HCT116 (cell line): Measurements from ENCODE around the gene ELANE. TPM values are rescaled to one million over a fixed set of nuclear protein-coding genes. Genes with fewer than 3 reads are reported as not detected.

Experiments used
- ATAC-seq: fragments of 200-7000 bp; cut with Tn5 transposase; 2 replicates; pipeline ENCODE4 v1.9.1; 2020; ENCODE audit warnings: mild to moderate bottlenecking, moderate library complexity
- BruUV-seq: library from RNA; stranded (reverse); fragments of 400-500 nt; replicated peaks from 2 replicates; lab custom pipeline; 2021; lab: Mats Ljungman, UMichigan
- CTCF ChIA-PET: fragments of 300-600 bp; sonication (Branson Sonifier 250); formaldehyde crosslinking; loops from one replicate; lab custom pipeline; 2021; ENCODE audit warnings: antibody characterized with exemption; lab: Charles Lee
- POLR2A ChIA-PET: fragments of 300-600, 350-600 bp; sonication (Branson Sonifier 250); formaldehyde crosslinking; loops from one replicate; lab custom pipeline; 2021; ENCODE audit warnings: antibody characterized with exemption; lab: Charles Lee
- RAD21 ChIA-PET, 2 experiments: fragments of 300-600 bp; sonication (Branson Sonifier 250); formaldehyde crosslinking; loops; one replicate each; lab custom pipeline; 2023; ENCODE audit warnings: low total read pairs in 2 of 2; ENCODE audit not compliant: uncharacterized antibody in 2 of 2, unreplicated experiment in 2 of 2, low non-redundant PET in 1 of 2; lab: Charles Lee
- DNase-seq: peaks from one replicate; pipeline ENCODE4 v3.0.0-alpha.2; 2010; ENCODE audit warnings: low read depth, low spot score
- H2AFZ ChIP-seq: fragments of 200-600 bp; shearing (Covaris generic), sonication (generic); 2 replicates; pipeline ENCODE4 v1.6.1; 2017; ENCODE audit warnings: low read depth, mixed run types, mixed read lengths, antibody characterized with exemption, low read length; ENCODE audit not compliant: poor library complexity, severe bottlenecking
- H3K27ac ChIP-seq: 2 replicates; pipeline ENCODE4 v1.5.1; 2012; ENCODE audit warnings: low read depth, low read length
- H3K27me3 ChIP-seq: fragments of 200-600 bp; sonication (generic); 2 replicates; pipeline ENCODE4 v1.6.1; 2016; ENCODE audit warnings: mixed run types, low read length, mixed read lengths; ENCODE audit not compliant: insufficient read depth
- H3K36me3 ChIP-seq, 2 experiments: fragments of 200-500 bp in 1 of 2; fragments of 200-600 bp in 1 of 2; sonication (Bioruptor generic) in 1 of 2; sonication (generic) in 1 of 2; 2 replicates each; pipeline versions ENCODE4 v1.5.1 to v1.6.1; 2014 to 2016; ENCODE audit warnings: low read length in 2 of 2, inconsistent platforms in 1 of 2, mixed read lengths in 1 of 2, mixed run types in 1 of 2; ENCODE audit not compliant: insufficient read depth in 2 of 2, control insufficient read depth in 1 of 2
- H3K4me1 ChIP-seq, 2 experiments: fragments of 200-600 bp in 1 of 2; sonication (generic) in 1 of 2; 2 replicates each; pipeline versions ENCODE4 v1.5.1 to v1.6.1; 2012 to 2017; ENCODE audit warnings: low read length in 2 of 2, inconsistent platforms in 1 of 2, mild to moderate bottlenecking in 1 of 2, mixed read lengths in 1 of 2, mixed run types in 1 of 2, moderate library complexity in 1 of 2; ENCODE audit not compliant: insufficient read depth in 2 of 2, control insufficient read depth in 1 of 2
- H3K4me2 ChIP-seq: fragments of 200-600 bp; sonication (generic); 2 replicates; pipeline ENCODE4 v1.6.1; 2017; ENCODE audit warnings: mixed run types, low read length, mixed read lengths
- H3K4me3 ChIP-seq, 2 experiments: fragments of 200-600 bp in 1 of 2; sonication (generic) in 1 of 2; replicated peaks in 1 of 2; 2 replicates each; pipeline ENCODE4 v1.5.1; 2011 to 2016; ENCODE audit warnings: low read length in 2 of 2, control low read depth in 1 of 2, low read depth in 1 of 2, mild to moderate bottlenecking in 1 of 2, mixed read lengths in 1 of 2, mixed run types in 1 of 2
- H3K79me2 ChIP-seq: fragments of 200-600 bp; sonication (generic); 2 replicates; pipeline ENCODE4 v1.6.1; 2017; ENCODE audit warnings: mild to moderate bottlenecking, mixed run types, low read length, moderate library complexity, mixed read lengths; ENCODE audit not compliant: insufficient read depth
- H3K9ac ChIP-seq: fragments of 200-600 bp; sonication (generic); 2 replicates; pipeline ENCODE4 v1.6.1; 2016; ENCODE audit warnings: low read length, mixed read lengths
- H3K9me2 ChIP-seq: fragments of 200-600 bp; sonication (generic), shearing (Covaris generic); 2 replicates; pipeline ENCODE4 v1.6.1; 2017; ENCODE audit warnings: mixed run types, mild to moderate bottlenecking, moderate library complexity; ENCODE audit not compliant: insufficient read depth
- H3K9me3 ChIP-seq, 2 experiments: fragments of 200-500 bp in 1 of 2; fragments of 200-600 bp in 1 of 2; sonication (Bioruptor generic) in 1 of 2; sonication (generic) in 1 of 2; 2 replicates each; pipeline ENCODE4 v1.6.1; 2014 to 2017; ENCODE audit warnings: low read length in 2 of 2, mixed read lengths in 2 of 2, inconsistent platforms in 1 of 2, low read depth in 1 of 2, mild to moderate bottlenecking in 1 of 2, mixed run types in 1 of 2, moderate library complexity in 1 of 2; ENCODE audit not compliant: control insufficient read depth in 1 of 2, insufficient read depth in 1 of 2
- H4K20me1 ChIP-seq: fragments of 200-600 bp; sonication (generic), shearing (Covaris generic); 2 replicates; pipeline ENCODE4 v1.6.1; 2017; ENCODE audit warnings: mixed run types, mild to moderate bottlenecking, moderate library complexity; ENCODE audit not compliant: insufficient read depth
- CBX3 ChIP-seq: IDR thresholded peaks from 2 replicates; pipeline ENCODE4 v1.6.1; 2012; ENCODE audit warnings: low read depth
- CEBPB ChIP-seq: IDR thresholded peaks from 2 replicates; pipeline ENCODE4 v1.6.1; 2012; ENCODE audit warnings: low read depth
- CTCF ChIP-seq, 3 experiments: fragments of 200-600 bp in 1 of 3; sonication (generic) in 1 of 3; IDR thresholded peaks in 2 of 3; conservative IDR thresholded peaks in 1 of 3; 2 replicates each; pipeline ENCODE4 v1.5.1; 2012 to 2017; ENCODE audit warnings: low read depth in 2 of 3, low read length in 2 of 3, antibody characterized with exemption in 1 of 3, borderline replicate concordance in 1 of 3, control low read depth in 1 of 3, mild to moderate bottlenecking in 1 of 3, mixed read lengths in 1 of 3, mixed run types in 1 of 3, moderate library complexity in 1 of 3; ENCODE audit not compliant: insufficient read depth in 1 of 3
- EGR1 ChIP-seq: IDR thresholded peaks from 2 replicates; pipeline ENCODE4 v1.6.1; 2012; ENCODE audit warnings: low read depth
- ELF1 ChIP-seq: IDR thresholded peaks from 2 replicates; pipeline ENCODE4 v1.6.1; 2012; ENCODE audit warnings: low read depth, borderline replicate concordance
- EZH2 ChIP-seq: fragments of 200-600 bp; sonication (generic); IDR thresholded peaks from 2 replicates; pipeline ENCODE4 v1.6.1; 2017; ENCODE audit warnings: antibody characterized with exemption, mixed run types
- EZH2phosphoT487 ChIP-seq: fragments of 200-600 bp; IDR thresholded peaks from 2 replicates; pipeline ENCODE4 v1.6.1; 2018; ENCODE audit warnings: antibody characterized with exemption, borderline replicate concordance
- JUND ChIP-seq: IDR thresholded peaks from 2 replicates; pipeline ENCODE4 v1.6.1; 2012
- MAX ChIP-seq: IDR thresholded peaks from 2 replicates; pipeline ENCODE4 v1.6.1; 2012
- POLR2A ChIP-seq: IDR thresholded peaks from 2 replicates; pipeline ENCODE4 v1.7.0; 2011; ENCODE audit warnings: borderline replicate concordance; ENCODE audit not compliant: insufficient read depth, insufficient read length; ENCODE audit errors: extremely low read depth
- RAD21 ChIP-seq: IDR thresholded peaks from 2 replicates; pipeline ENCODE4 v1.6.1; 2012; ENCODE audit warnings: low read depth, mild to moderate bottlenecking
- SIN3A ChIP-seq: IDR thresholded peaks from 2 replicates; pipeline ENCODE4 v1.6.1; 2012; ENCODE audit warnings: low read depth
- SP1 ChIP-seq: IDR thresholded peaks from 2 replicates; pipeline ENCODE4 v1.6.1; 2012; ENCODE audit warnings: low read depth
- SRF ChIP-seq: IDR thresholded peaks from 2 replicates; pipeline ENCODE4 v1.6.1; 2012; ENCODE audit warnings: low read depth
- TCF7L2 ChIP-seq: IDR thresholded peaks from 2 replicates; pipeline ENCODE4 v1.7.0; 2011; ENCODE audit warnings: borderline replicate concordance, inconsistent platforms; ENCODE audit not compliant: insufficient read depth, insufficient read length; ENCODE audit errors: extremely low read depth
- ZFX ChIP-seq: fragments of 450-650 bp; IDR thresholded peaks from 2 replicates; pipeline ENCODE4 v1.6.1; 2017
- ZNF274 ChIP-seq: fragments of 200-500 bp; sonication (Bioruptor generic); IDR thresholded peaks from 2 replicates; pipeline ENCODE4 v1.6.1; 2014; ENCODE audit warnings: mild to moderate bottlenecking, low read depth, low read length, inconsistent platforms
- intact Hi-C: fragments of 100-400 bp; cut with micrococcal nuclease; formaldehyde crosslinking; loops from 2 replicates; pipeline ENCODE4 v1.10.0; 2022
- total RNA-seq: library from RNA; stranded (reverse); gene quantifications from one replicate; pipeline ENCODE4 v1.2.1, GENCODE V29; 2021; ENCODE audit not compliant: unreplicated experiment
- TF ChIP-seq, protein P1 (sequence below): IDR thresholded peaks from 2 replicates; pipeline ENCODE4 v1.6.1; 2012

The ELANE gene
- total RNA-seq, 1 experiment from 2014 or later = not detected

DNA sequence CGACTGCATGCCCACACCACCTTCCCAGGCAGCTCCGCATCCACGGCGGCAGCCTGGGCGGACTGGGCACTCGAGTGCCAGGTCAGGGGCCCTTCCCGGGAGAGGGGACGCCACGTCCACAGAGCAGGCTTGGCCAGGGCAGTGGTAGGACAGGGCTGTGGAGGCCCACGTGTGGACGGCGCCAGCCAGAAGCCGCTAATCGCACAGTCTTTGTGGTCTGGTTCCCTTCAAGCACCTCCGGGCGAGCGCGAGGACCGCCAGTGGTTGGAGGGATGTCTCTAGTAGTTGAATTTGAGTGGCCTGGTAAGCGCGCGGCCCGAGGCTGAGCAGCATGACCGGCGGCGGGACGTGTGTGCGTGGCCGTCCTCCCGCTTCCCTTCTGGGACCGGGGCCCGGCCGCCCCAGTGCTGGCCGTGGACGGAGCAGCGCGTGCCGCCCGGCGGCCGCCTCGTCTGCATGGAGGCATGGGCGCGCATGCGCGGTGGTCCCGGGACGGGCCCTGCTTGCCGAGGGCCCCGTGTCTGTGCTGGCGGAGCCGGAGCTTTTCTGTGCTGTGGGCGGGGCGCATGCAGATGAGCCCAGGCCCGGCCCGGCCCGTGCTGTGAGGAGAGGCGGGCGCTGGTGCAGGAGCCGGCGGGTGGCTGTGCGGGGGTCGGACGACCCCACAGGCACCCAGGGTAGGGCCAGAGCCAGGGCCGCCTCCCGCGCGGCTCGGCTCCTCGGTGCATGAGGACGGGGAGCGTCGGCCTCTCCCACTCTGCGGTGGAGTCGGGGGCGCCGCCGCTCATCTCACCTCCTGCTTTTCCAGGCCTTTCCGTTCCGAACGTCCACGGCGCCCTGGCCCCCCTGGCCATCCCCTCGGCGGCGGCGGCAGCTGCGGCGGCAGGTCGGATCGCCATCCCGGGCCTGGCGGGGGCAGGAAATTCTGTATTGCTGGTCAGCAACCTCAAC is 46.2 kb upstream of the ELANE start:
- H2AFZ ChIP-seq = no peak overlapping the region
- BruUV-seq = no TSS peak
- H3K4me3 ChIP-seq = no peak overlapping the region
- ChIA-PET RAD21 (no interaction called here), POLR2A (no interaction called here), CTCF (no interaction called here)
- intact Hi-C loops = no loop called here
- H3K27me3 ChIP-seq = no peaks in the 10 kb centered on the region
- H3K4me1 ChIP-seq = peaks cover 0 to 9% of the 10 kb centered on the region in 2 experiments; a peak in 2 of 4 replicates
- no peaks in the 10 kb centered on the region for H3K9me2 ChIP-seq
- ATAC-seq = no peak
- TF ChIP-seq EGR1 (no peak), MAX (no peak), ZNF274 (no peak), SRF (no peak), SIN3A (no peak), ZFX (no peak), CBX3 (no peak), POLR2A (no peak), EZH2phosphoT487 (no peak), SP1 (no peak), ELF1 (no peak), CEBPB (no peak), RAD21 (no peak), EZH2 (no peak), TCF7L2 (no peak), JUND (no peak), CTCF (IDR thresholded peaks at IDR 0.05 in 2 of 3, conservative IDR thresholded peaks at IDR 0.05 in 1 of 3; ENCODE audit: borderline replicate concordance in 1 of 3, insufficient read depth in 1 of 3, low read depth in 2 of 3, low read length in 2 of 3) (no peak)
- TF ChIP-seq, protein P1, sequence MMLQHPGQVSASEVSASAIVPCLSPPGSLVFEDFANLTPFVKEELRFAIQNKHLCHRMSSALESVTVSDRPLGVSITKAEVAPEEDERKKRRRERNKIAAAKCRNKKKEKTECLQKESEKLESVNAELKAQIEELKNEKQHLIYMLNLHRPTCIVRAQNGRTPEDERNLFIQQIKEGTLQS = no peak
- DNase-seq = no peak
- H4K20me1 ChIP-seq = peaks cover 54% of the 10 kb centered on the region; the same call in 1 of the 2 replicates
- H3K79me2 ChIP-seq = peaks cover 100% of the 10 kb centered on the region
- no peak overlapping the region; the same call in 1 of the 2 replicates for H3K27ac ChIP-seq
- peaks cover 72 to 96% of the 10 kb centered on the region in 2 experiments; a peak in 3 of 4 replicates for H3K36me3 ChIP-seq
- H3K9me3 ChIP-seq = no peaks in the 10 kb centered on the region
- no peak overlapping the region for H3K9ac ChIP-seq
- H3K4me2 ChIP-seq = no peak overlapping the region
